Spinal cord (tissue), 10 donors: Measurements from ENCODE around the gene NIPA2. TPM values are rescaled to one million over a fixed set of nuclear protein-coding genes. Genes with fewer than 3 reads are reported as not detected.
A peak's percentile ranks its signal among the peaks of the same experiment; 100 is the strongest.

Experiments used
- DNase-seq, 6 donors: peaks; one replicate each; pipeline versions ENCODE4 v3.0.0 to v3.0.0-alpha.2; 2013 to 2015; ENCODE audit warnings: low spot score in 6 of 6, low read depth in 4 of 6
- H3K27ac ChIP-seq: one replicate; pipeline ENCODE4 v1.5.1; 2013; ENCODE audit warnings: low read depth, low read length, control low read depth
- H3K27me3 ChIP-seq: one replicate; pipeline ENCODE4 v1.6.1; 2013; ENCODE audit warnings: low read length; ENCODE audit not compliant: control insufficient read depth, insufficient read depth
- H3K36me3 ChIP-seq: one replicate; pipeline ENCODE4 v1.6.1; 2013; ENCODE audit warnings: low read length; ENCODE audit not compliant: control insufficient read depth, insufficient read depth
- H3K4me1 ChIP-seq: one replicate; pipeline ENCODE4 v1.6.1; 2013; ENCODE audit warnings: low read length; ENCODE audit not compliant: control insufficient read depth, insufficient read depth
- H3K4me3 ChIP-seq: one replicate; pipeline ENCODE4 v1.5.1; 2013; ENCODE audit warnings: low read depth, low read length, control low read depth
- H3K9me3 ChIP-seq: one replicate; pipeline ENCODE4 v1.6.1; 2013; ENCODE audit warnings: low read length; ENCODE audit not compliant: control insufficient read depth, insufficient read depth
- WGBS: methylation state at CpG from one replicate; pipeline ENCODE4 v1.1.5; 2013; ENCODE audit warnings: missing lambda C conversion rate; ENCODE audit not compliant: insufficient coverage; 5-methylcytosine and 5-hydroxymethylcytosine counted together
- polyA plus RNA-seq, 2 donors: library from polyadenylated mRNA; unstranded; fragments of 120-200 nt; gene quantifications; one replicate each; pipeline ENCODE4 v1.2.1, GENCODE V29; 2013; ENCODE audit not compliant: insufficient read length in 2 of 2
- total RNA-seq, 2 donors: library from RNA; depleted of rRNA in 1 of 2; stranded (reverse); fragments of 120-200 nt in 1 of 2; fragments of >200 nt in 1 of 2; gene quantifications; one replicate each; pipeline versions ENCODE4 v1.2.3 to v1.2.4, GENCODE V29; 2013 to 2014
- donor health status: healthy.

NIPA2 gene
- total and polyA plus RNA-seq, 4 donors = 51.6 to 58.2 (median 55.4) TPM

DNA sequence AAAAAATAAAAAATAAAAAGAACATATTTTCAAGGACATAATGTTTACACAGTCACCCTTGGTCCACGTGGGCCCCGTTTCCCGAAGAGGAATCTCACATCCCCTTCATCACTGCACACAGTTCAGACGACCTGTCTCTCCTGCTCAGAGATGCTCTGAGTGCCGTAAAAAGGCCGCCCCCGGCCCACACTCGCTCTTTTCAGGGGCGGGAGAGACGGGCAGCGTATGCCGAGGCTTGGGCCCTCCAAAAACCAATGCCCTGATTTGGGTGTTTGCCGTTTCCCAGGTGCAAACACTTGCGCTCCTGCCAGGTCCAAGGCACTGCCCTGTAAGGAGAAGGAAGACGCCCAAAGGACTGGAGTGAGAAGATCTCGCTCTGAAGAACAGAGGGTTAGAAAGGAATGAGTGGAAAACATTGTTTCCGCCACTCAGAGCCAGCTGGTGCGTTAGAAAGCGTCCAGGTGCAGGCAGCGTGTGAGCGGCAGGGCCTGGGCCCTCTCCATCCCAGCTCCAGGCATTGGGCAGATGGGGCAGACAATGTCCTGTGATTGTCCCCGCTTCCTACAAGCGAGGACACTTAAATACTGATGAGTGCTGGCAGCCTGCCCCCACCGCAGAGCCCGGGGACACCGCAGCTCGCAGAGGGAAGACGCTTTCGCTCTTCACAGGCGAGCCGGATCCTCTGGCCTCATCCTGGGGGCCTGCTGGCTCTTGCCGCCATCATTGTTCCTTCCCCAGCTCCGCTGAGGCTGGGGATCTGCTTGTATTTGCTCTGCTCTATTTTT lies 53.2 kb downstream of the NIPA2 start:
- peak in 1 of 6 donors; percentile 20 for DNase-seq
- Histone ChIP-seq H3K36me3 (peaks cover 43% of the 10 kb centered on the region), H3K4me3 (no peak overlapping the region), H3K27ac (no peak overlapping the region), H3K9me3 (no peaks in the 10 kb centered on the region), H3K4me1 (no peaks in the 10 kb centered on the region), H3K27me3 (no peaks in the 10 kb centered on the region)
- 86% methylated on average over 25 of the region's 33 CpGs for WGBS

DNA sequence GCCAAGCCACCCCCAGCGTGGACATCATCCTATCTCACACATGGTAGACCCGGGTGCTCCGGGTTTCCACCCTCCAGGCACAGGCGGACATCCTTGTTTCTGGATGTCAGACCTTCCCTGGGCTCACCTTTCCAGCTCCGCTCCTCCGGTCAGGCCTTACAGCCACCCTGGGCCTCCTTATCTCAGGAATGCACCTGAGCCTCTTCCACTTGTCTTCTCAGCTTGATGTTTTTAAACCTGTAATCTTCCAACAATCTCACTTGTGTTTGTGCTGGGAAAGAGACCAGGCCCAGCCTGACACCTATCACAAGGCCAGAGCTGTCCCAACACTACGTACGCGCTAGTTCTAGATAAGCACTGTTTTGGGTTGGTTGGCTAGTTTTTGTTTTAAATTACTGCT lies 53.9 kb downstream of the NIPA2 start:
- WGBS = 98% methylated on average over 6 of the region's 9 CpGs
- H3K27ac ChIP-seq = no peak overlapping the region

DNA sequence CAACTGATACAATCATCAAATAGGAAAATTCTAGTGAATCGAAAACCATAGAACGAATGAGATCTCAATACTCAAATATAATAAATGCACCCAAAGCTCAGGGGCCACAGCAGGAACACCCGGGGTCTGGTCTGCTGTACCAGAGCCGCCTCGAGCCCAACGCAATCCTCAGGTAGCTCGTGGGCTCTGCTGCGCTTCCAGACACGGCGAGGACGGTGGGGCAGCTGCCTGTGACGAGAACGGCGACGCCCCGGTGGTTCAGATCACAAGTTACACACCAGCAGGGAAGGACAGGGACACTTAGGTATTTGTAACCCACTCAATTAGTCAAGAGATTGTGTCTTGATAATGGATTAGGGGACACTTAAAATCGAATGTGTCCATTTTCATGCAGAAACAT lies 54.6 kb downstream of the NIPA2 start:
- whole genome bisulfite sequencing = 95% methylated on average over 11 of the region's 17 CpGs
- Histone ChIP-seq H3K27ac (no peak overlapping the region), H3K36me3 (peaks cover 39% of the 10 kb centered on the region), H3K4me1 (no peaks in the 10 kb centered on the region), H3K27me3 (no peaks in the 10 kb centered on the region), H3K9me3 (no peaks in the 10 kb centered on the region), H3K4me3 (no peak overlapping the region)
- no peak for DNase-seq

More for the DNA sequence above, 53.9 kb downstream of the NIPA2 start:
- H3K9me3 ChIP-seq = no peaks in the 10 kb centered on the region
- H3K36me3 ChIP-seq = peaks cover 44% of the 10 kb centered on the region
- no peaks in the 10 kb centered on the region for H3K4me1 ChIP-seq
- no peaks in the 10 kb centered on the region for H3K27me3 ChIP-seq
- no peak overlapping the region for H3K4me3 ChIP-seq
- no peak for DNase-seq

DNA sequence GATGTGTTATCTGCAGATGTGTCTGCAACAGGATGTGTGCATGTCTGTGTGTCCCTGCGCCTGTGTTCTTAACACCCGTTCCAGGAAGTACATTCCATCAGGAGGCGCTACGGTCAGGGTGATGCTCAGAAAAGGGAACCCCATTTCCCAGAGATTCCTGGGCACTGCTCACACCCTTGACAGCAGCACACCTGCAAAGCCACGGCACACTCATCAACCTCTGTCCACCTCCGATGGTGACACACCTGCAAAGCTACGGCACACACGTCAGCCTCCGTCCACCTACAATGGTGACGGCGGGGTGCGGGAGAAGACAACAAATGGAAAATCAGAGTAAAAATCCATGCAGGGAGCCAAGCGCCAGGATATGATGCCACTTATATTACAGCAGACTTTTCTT lies 55.4 kb downstream of the NIPA2 start:
- Histone ChIP-seq H3K27ac (no peak overlapping the region), H3K27me3 (no peaks in the 10 kb centered on the region), H3K9me3 (no peaks in the 10 kb centered on the region), H3K36me3 (peaks cover 39% of the 10 kb centered on the region), H3K4me3 (no peak overlapping the region), H3K4me1 (no peaks in the 10 kb centered on the region)
- no peak for DNase-seq
- WGBS = 93% methylated on average over 6 of the region's 13 CpGs

DNA sequence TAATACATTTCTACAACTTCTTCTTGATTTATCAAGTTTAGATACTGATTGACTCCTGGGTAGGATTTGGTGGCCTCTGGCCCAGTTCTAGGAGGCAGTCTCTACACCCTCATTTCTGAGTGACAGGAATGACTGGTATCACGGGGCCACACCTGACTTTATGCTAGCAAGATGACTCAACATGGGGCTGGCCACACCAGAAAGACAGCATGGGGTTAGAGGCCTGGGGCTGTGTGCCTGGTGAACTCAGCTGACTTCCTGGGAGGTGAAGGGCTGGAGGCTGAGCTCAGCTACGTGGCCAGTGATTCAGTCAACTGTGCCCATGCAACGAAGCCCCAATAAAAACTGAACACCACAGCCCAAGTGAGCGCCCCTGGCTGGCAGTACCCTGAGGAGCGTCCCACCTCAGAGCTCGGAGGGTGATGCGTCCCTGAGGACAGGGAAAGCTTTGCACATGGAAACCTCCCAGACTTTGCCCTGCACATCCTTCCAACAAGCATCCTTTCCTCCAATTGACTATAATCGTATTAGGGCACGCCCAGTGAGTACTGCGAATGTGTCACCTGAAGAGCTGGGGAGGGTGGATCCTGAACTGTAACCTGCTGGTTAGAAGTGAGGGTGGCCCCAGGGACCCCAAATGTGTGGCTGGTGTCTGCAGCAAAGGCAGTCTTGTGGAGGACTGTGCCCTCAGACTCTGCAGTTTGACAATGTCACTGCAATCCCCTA lies 57.2 kb downstream of the NIPA2 start:
- 95% methylated on average over 8 of the region's 10 CpGs for WGBS
- Histone ChIP-seq H3K4me1 (no peaks in the 10 kb centered on the region), H3K36me3 (peaks cover 39% of the 10 kb centered on the region), H3K27me3 (no peaks in the 10 kb centered on the region), H3K27ac (no peak overlapping the region), H3K9me3 (no peaks in the 10 kb centered on the region), H3K4me3 (no peak overlapping the region)
- DNase-seq = no peak

DNA sequence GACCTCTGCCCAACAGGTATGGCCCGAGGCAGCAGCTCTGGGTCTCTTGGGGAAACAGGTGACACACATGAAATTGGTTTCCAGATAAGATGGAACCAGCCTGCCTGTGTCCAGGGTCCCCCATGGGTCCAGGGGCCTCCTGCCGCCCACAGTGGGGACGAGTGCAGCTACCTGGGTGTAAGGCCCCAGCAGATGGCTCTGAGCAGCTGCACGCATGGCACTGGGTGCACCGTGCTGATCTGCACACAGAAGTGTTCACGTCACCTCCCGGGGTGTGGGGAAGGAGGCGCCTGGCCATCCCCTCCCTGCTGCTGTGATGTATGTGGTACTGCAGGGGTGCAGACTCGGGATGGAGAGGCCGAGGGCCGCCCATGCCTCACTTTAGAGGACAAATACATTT lies 63.6 kb downstream of the NIPA2 start:
- no peak overlapping the region for H3K4me3 ChIP-seq
- H3K9me3 ChIP-seq = no peaks in the 10 kb centered on the region
- H3K27ac ChIP-seq = no peak overlapping the region
- WGBS = 95% methylated on average over 7 of the region's 11 CpGs
- no peaks in the 10 kb centered on the region for H3K4me1 ChIP-seq
- DNase-seq = no peak
- no peaks in the 10 kb centered on the region for H3K27me3 ChIP-seq
- peaks cover 46% of the 10 kb centered on the region for H3K36me3 ChIP-seq

DNA sequence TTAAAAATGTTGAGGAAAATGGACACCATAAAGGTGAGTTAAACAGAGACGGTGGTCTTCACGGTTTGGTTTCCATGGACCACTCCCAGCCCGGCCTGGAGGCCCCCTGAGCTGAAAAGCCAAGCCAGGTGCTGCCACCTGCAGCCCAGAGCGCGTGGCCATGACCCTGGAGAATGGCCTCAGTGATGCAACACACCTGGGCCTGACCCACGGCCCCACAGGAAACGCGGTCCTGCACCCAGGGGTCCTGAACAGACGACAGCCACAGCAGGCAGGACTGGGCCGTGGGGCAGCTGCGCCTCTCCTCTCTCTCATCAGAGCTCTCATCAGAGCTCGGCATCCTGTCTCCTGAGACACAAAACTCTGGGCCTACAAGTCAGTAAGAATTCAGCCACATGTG lies 64.1 kb downstream of the NIPA2 start:
- Histone ChIP-seq H3K27ac (no peak overlapping the region), H3K36me3 (peaks cover 51% of the 10 kb centered on the region), H3K9me3 (no peaks in the 10 kb centered on the region), H3K4me3 (no peak overlapping the region), H3K4me1 (no peaks in the 10 kb centered on the region), H3K27me3 (no peaks in the 10 kb centered on the region)
- 89% methylated on average over 12 of the region's 12 CpGs for WGBS
- DNase-seq = no peak

DNA sequence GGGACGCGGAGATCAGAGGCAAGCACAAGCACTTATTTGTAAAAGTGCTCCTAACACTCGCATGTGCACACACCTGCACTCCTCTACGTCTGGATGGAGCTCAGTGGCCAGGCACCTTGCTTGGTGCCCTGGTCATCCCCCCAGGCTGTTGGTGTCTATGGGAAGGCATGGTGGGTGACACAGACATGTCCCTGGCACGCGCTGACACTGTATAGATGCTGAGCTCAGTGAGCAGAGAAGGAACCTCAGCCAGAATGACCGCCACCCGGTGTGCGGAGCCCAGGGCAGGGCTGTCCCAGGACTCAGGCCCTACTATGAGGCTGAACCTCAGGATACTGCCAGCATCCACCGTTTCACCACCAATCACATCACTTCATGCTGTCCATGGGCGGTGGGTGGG lies 64.5 kb downstream of the NIPA2 start:
- no peaks in the 10 kb centered on the region for H3K9me3 ChIP-seq
- WGBS = 90% methylated on average over 7 of the region's 11 CpGs
- H3K4me3 ChIP-seq = no peak overlapping the region
- H3K4me1 ChIP-seq = no peaks in the 10 kb centered on the region
- no peaks in the 10 kb centered on the region for H3K27me3 ChIP-seq
- H3K36me3 ChIP-seq = peaks cover 54% of the 10 kb centered on the region
- DNase-seq = no peak
- H3K27ac ChIP-seq = no peak overlapping the region

DNA sequence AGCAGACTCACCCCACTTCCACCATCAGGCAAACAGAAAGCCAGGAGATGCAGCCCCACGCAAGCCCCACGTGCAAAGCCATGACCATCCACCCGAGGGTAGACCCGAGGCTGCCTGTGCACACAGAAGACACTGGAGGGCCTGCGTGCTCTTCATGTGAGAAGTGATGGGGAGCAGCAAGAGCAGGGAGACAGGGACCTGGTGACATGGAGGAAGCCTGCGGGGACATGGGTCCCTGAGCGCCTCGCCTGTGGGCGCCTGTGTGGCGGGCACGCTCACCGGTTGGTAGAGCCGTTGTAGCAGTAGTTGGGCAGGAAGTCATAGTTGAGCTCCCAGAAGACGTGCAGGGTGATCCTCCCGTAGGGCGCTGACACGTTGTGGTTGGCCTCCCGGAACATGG lies 65.0 kb downstream of the NIPA2 start:
- WGBS = 97% methylated on average over 18 of the region's 18 CpGs
- no peak overlapping the region for H3K27ac ChIP-seq
- no peaks in the 10 kb centered on the region for H3K9me3 ChIP-seq
- DNase-seq = no peak
- H3K27me3 ChIP-seq = no peaks in the 10 kb centered on the region
- H3K36me3 ChIP-seq = peaks cover 58% of the 10 kb centered on the region
- H3K4me1 ChIP-seq = no peaks in the 10 kb centered on the region
- no peak overlapping the region for H3K4me3 ChIP-seq
